KMS-11 (cell line): ENCODE data around the gene MAMDC2.

Source experiments
- H2AFZ ChIP-seq: fragments of 200-600 bp; sonication (generic); 2 replicates; pipeline ENCODE4 v1.6.1; 2016; ENCODE audit warnings: antibody characterized with exemption, mixed run types, low read depth
- H3K27ac ChIP-seq: fragments of 200-600 bp; sonication (generic); 2 replicates; pipeline ENCODE4 v1.6.1; 2016; ENCODE audit warnings: mild to moderate bottlenecking, mixed run types
- H3K27me3 ChIP-seq: fragments of 200-600 bp; sonication (generic); 2 replicates; pipeline ENCODE4 v1.6.1; 2017; ENCODE audit warnings: mild to moderate bottlenecking, low read depth, mixed run types, moderate library complexity; ENCODE audit not compliant: insufficient read depth
- H3K36me3 ChIP-seq: fragments of 200-600 bp; sonication (generic); 2 replicates; pipeline ENCODE4 v1.6.1; 2017; ENCODE audit warnings: mild to moderate bottlenecking, mixed run types; ENCODE audit not compliant: insufficient read depth
- H3K4me1 ChIP-seq: fragments of 200-600 bp; sonication (generic); 2 replicates; pipeline ENCODE4 v1.6.1; 2016; ENCODE audit warnings: mild to moderate bottlenecking, low read depth, mixed run types; ENCODE audit not compliant: poor library complexity, severe bottlenecking
- H3K4me2 ChIP-seq: fragments of 200-600 bp; sonication (generic); 2 replicates; pipeline ENCODE4 v1.7.0; 2016; ENCODE audit warnings: mild to moderate bottlenecking, mixed run types
- H3K4me3 ChIP-seq: fragments of 200-600 bp; sonication (generic); IDR thresholded peaks from 2 replicates; pipeline ENCODE4 v1.6.1; 2017; ENCODE audit warnings: low read depth, low read length, mixed read lengths; ENCODE audit not compliant: insufficient read depth
- H3K79me2 ChIP-seq: fragments of 200-600 bp; sonication (generic); 2 replicates; pipeline ENCODE4 v1.6.1; 2016; ENCODE audit warnings: low read depth, mixed run types; ENCODE audit not compliant: insufficient read depth
- H3K9ac ChIP-seq: fragments of 200-600 bp; sonication (generic); 2 replicates; pipeline ENCODE4 v1.6.1; 2016; ENCODE audit warnings: mild to moderate bottlenecking, mixed run types
- H4K20me1 ChIP-seq: fragments of 200-600 bp; sonication (generic); 2 replicates; pipeline ENCODE4 v1.6.1; 2016; ENCODE audit warnings: mild to moderate bottlenecking, mixed run types; ENCODE audit not compliant: insufficient read depth
- CTCF ChIP-seq: fragments of 200-600 bp; sonication (generic); conservative IDR thresholded peaks from 2 replicates; pipeline ENCODE4 v1.6.1; 2017; ENCODE audit warnings: low read depth, mild to moderate bottlenecking, antibody characterized with exemption, low read length, moderate library complexity, mixed read lengths

MAMDC2 gene

DNA sequence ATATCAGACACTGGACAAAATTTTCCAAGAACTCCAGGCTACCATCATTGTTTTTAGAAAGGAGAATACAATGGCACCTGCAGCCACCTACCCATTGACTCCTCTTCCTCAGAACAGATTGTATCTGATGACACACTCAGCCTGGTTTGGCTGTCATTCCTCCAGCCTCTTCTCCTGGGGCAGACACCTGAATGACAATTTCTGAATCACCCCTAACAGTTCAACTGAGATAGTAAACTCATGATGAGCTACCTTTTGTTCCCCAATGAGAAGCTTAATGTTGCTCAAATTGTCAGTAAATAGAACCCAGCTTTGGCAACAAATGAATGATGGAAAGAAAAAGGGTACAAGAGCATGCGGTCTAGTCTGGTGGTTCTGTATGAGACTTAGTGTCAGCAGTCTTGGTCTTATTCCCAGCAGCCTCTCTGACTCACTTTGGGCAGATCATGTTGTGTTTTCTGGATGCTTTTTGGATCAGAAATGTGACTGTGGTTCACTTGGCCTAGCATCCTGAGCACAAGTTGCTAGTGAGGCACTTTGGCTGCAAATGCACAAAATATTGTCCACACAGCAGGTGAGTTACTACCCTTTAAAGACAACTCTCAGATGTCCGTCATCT lies 78.3 kb downstream of the MAMDC2 start:
- no peaks in the 10 kb centered on the region for H3K27me3 ChIP-seq
- no peaks in the 10 kb centered on the region for H3K4me1 ChIP-seq
- no peak for TF ChIP-seq CTCF
- no peak overlapping the region for H3K4me3 ChIP-seq
- no peak overlapping the region for H2AFZ ChIP-seq
- no peak overlapping the region for H3K4me2 ChIP-seq
- no peaks in the 10 kb centered on the region for H3K79me2 ChIP-seq
- no peaks in the 10 kb centered on the region for H4K20me1 ChIP-seq
- H3K36me3 ChIP-seq, result no peaks in the 10 kb centered on the region
- H3K9ac ChIP-seq, result no peak overlapping the region
- no peak overlapping the region for H3K27ac ChIP-seq

DNA sequence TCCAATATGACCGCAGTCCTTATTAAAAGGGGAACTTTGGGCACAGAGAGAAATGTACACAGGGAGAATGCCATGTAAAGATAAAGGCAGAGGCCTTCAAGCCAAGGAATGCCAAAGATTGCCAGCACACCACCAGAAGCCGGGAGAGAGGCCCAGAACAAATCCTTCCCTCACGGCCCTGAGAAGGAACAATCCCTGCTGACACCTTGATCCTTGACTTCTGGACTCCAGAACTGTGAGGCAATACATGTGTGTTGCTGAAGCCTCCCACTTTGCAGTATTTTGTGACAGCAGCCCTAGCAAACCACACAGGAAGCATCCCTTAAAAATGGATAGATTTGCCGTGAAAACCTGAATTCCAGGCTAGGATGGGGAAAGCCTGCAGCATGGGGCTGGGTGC lies 80.0 kb downstream of the MAMDC2 start:
- TF ChIP-seq CTCF, result no peak
- Histone ChIP-seq H3K27me3 (no peaks in the 10 kb centered on the region), H3K9ac (no peak overlapping the region), H2AFZ (no peak overlapping the region), H3K79me2 (no peaks in the 10 kb centered on the region), H4K20me1 (no peaks in the 10 kb centered on the region), H3K27ac (no peak overlapping the region), H3K36me3 (no peaks in the 10 kb centered on the region), H3K4me1 (no peaks in the 10 kb centered on the region), H3K4me3 (no peak overlapping the region), H3K4me2 (no peak overlapping the region)

GRCh38 chr9:70125621-70126263 lies 82.1 kb downstream of the MAMDC2 start:
- Histone ChIP-seq H3K79me2 (no peaks in the 10 kb centered on the region), H3K4me3 (no peak overlapping the region), H3K4me2 (no peak overlapping the region), H4K20me1 (no peaks in the 10 kb centered on the region), H2AFZ (no peak overlapping the region), H3K4me1 (no peaks in the 10 kb centered on the region), H3K9ac (no peak overlapping the region), H3K36me3 (no peaks in the 10 kb centered on the region), H3K27me3 (no peaks in the 10 kb centered on the region), H3K27ac (no peak overlapping the region)
- TF ChIP-seq CTCF, result no peak

DNA sequence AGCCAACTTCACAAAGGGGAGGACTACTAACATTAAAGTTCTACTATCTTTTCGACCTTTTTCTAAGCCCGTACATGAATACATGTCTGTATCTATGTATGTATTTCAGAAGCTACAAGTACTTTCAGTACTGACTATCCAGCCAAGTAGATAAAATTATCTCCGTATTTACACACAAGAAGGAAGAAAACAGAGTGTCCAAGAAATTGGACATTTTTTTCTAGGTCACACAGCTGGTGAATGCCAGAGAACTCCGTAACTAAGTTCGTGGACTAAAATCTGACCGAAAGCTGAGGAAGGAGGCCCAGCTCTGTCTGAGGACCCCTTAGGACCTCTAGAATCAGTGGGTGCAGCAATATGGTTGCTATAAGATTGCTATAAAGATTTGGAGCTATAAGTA lies 83.4 kb downstream of the MAMDC2 start:
- H3K36me3 ChIP-seq, result no peaks in the 10 kb centered on the region
- no peak overlapping the region for H3K27ac ChIP-seq
- no peak for TF ChIP-seq CTCF
- H2AFZ ChIP-seq, result no peak overlapping the region
- H3K9ac ChIP-seq, result no peak overlapping the region
- H3K4me3 ChIP-seq, result no peak overlapping the region
- H3K4me1 ChIP-seq, result no peaks in the 10 kb centered on the region
- H3K4me2 ChIP-seq, result no peak overlapping the region
- H4K20me1 ChIP-seq, result no peaks in the 10 kb centered on the region
- no peaks in the 10 kb centered on the region for H3K79me2 ChIP-seq
- H3K27me3 ChIP-seq, result no peaks in the 10 kb centered on the region
